ENCODE data around the gene SPSB1.

- no peak for TF ChIP-seq POLR2A (IDR thresholded peaks at IDR 0.05)
- TF ChIP-seq, protein P1, sequence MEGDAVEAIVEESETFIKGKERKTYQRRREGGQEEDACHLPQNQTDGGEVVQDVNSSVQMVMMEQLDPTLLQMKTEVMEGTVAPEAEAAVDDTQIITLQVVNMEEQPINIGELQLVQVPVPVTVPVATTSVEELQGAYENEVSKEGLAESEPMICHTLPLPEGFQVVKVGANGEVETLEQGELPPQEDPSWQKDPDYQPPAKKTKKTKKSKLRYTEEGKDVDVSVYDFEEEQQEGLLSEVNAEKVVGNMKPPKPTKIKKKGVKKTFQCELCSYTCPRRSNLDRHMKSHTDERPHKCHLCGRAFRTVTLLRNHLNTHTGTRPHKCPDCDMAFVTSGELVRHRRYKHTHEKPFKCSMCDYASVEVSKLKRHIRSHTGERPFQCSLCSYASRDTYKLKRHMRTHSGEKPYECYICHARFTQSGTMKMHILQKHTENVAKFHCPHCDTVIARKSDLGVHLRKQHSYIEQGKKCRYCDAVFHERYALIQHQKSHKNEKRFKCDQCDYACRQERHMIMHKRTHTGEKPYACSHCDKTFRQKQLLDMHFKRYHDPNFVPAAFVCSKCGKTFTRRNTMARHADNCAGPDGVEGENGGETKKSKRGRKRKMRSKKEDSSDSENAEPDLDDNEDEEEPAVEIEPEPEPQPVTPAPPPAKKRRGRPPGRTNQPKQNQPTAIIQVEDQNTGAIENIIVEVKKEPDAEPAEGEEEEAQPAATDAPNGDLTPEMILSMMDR (IDR thresholded peaks at IDR 0.05), result no peak
Observed at GRCh38 chr1:9384751-9385245, 92.1 kb downstream of the SPSB1 start.
